Liver (tissue), 9 donors: ENCODE measurements around the gene RAI2. TPM values are rescaled to one million over a fixed set of nuclear protein-coding genes. Genes with fewer than 3 reads are reported as not detected.

Experiments used
- DNase-seq: peaks from one replicate; pipeline ENCODE4 v3.0.0-alpha.2; 2017; ENCODE audit warnings: low spot score
- H3K27ac ChIP-seq, 2 donors: one replicate each; pipeline ENCODE4 v1.7.0; 2013; ENCODE audit warnings: inconsistent platforms in 2 of 2, low read length in 2 of 2, control low read depth in 1 of 2, low read depth in 1 of 2, mild to moderate bottlenecking in 1 of 2
- H3K27me3 ChIP-seq, 4 donors: one replicate each; pipeline versions ENCODE4 v1.6.1 to v1.7.0; 2013; ENCODE audit warnings: low read length in 3 of 4, inconsistent platforms in 1 of 4, mild to moderate bottlenecking in 1 of 4, moderate library complexity in 1 of 4; ENCODE audit not compliant: control insufficient read depth in 4 of 4, insufficient read depth in 4 of 4
- H3K36me3 ChIP-seq, 4 donors: one replicate each; pipeline versions ENCODE4 v1.6.1 to v1.7.0; 2013; ENCODE audit warnings: low read length in 3 of 4, mild to moderate bottlenecking in 3 of 4, low read depth in 1 of 4, moderate library complexity in 1 of 4; ENCODE audit not compliant: control insufficient read depth in 4 of 4, insufficient read depth in 3 of 4
- H3K4me1 ChIP-seq, 4 donors: one replicate each; pipeline versions ENCODE4 v1.6.1 to v1.7.0; 2013; ENCODE audit warnings: low read length in 3 of 4, mild to moderate bottlenecking in 3 of 4, moderate library complexity in 1 of 4; ENCODE audit not compliant: control insufficient read depth in 4 of 4, insufficient read depth in 4 of 4
- H3K4me3 ChIP-seq, 3 donors: one replicate each; pipeline versions ENCODE4 v1.6.1 to v1.7.0; 2013; ENCODE audit warnings: low read length in 3 of 3, control low read depth in 1 of 3, low read depth in 1 of 3, mild to moderate bottlenecking in 1 of 3
- H3K9ac ChIP-seq, 2 donors: one replicate each; pipeline ENCODE4 v1.7.0; 2013; ENCODE audit warnings: low read length in 2 of 2, mild to moderate bottlenecking in 2 of 2, moderate library complexity in 2 of 2, control low read depth in 1 of 2, low read depth in 1 of 2
- H3K9me3 ChIP-seq, 4 donors: one replicate each; pipeline versions ENCODE4 v1.6.1 to v1.7.0; 2013; ENCODE audit warnings: low read length in 3 of 4; ENCODE audit not compliant: control insufficient read depth in 4 of 4
- ATF3 ChIP-seq: IDR thresholded peaks from 2 replicates; pipeline ENCODE4 v1.6.1; 2016; ENCODE audit warnings: antibody characterized with exemption
- CTCF ChIP-seq: fragments of 150-350 bp; IDR thresholded peaks from 2 replicates; pipeline ENCODE4 v1.5.1; 2017; ENCODE audit warnings: improper control_type of control experiment, low read depth, low read length; ENCODE audit not compliant: missing input control
- EGR1 ChIP-seq, 2 donors: IDR thresholded peaks; 2 replicates each; pipeline ENCODE4 v1.6.1; 2016 to 2018; ENCODE audit warnings: antibody characterized with exemption in 2 of 2, low read depth in 2 of 2
- FOXA1 ChIP-seq: IDR thresholded peaks from 2 replicates; pipeline ENCODE4 v1.6.1; 2016; ENCODE audit warnings: antibody characterized with exemption
- FOXA2 ChIP-seq: IDR thresholded peaks from 2 replicates; pipeline ENCODE4 v1.6.1; 2016; ENCODE audit warnings: antibody characterized with exemption
- GABPA ChIP-seq, 2 donors: IDR thresholded peaks in 1 of 2; conservative IDR thresholded peaks in 1 of 2; 2 replicates each; pipeline ENCODE4 v1.6.1; 2016; ENCODE audit warnings: antibody characterized with exemption in 2 of 2, mild to moderate bottlenecking in 1 of 2, moderate library complexity in 1 of 2
- HNF4A ChIP-seq, 2 donors: conservative IDR thresholded peaks; 2 replicates each; pipeline ENCODE4 v1.6.1; 2016; ENCODE audit warnings: antibody characterized with exemption in 2 of 2, mild to moderate bottlenecking in 2 of 2
- HNF4G ChIP-seq: IDR thresholded peaks from 2 replicates; pipeline ENCODE4 v1.6.1; 2016; ENCODE audit warnings: antibody characterized with exemption
- JUND ChIP-seq, 2 donors: IDR thresholded peaks; 2 replicates each; pipeline ENCODE4 v1.6.1; 2016; ENCODE audit warnings: antibody characterized with exemption in 2 of 2
- MAX ChIP-seq: IDR thresholded peaks from 2 replicates; pipeline ENCODE4 v1.6.1; 2016; ENCODE audit warnings: antibody characterized with exemption
- NR2F2 ChIP-seq: IDR thresholded peaks from 2 replicates; pipeline ENCODE4 v1.6.1; 2016; ENCODE audit warnings: antibody characterized with exemption
- RAD21 ChIP-seq, 2 donors: IDR thresholded peaks; 2 replicates each; pipeline ENCODE4 v1.6.1; 2016; ENCODE audit warnings: antibody characterized with exemption in 2 of 2, mild to moderate bottlenecking in 2 of 2
- REST ChIP-seq: IDR thresholded peaks from 2 replicates; pipeline ENCODE4 v1.6.1; 2016; ENCODE audit warnings: antibody characterized with exemption, mild to moderate bottlenecking
- RXRA ChIP-seq, 2 donors: IDR thresholded peaks; 2 replicates each; pipeline ENCODE4 v1.6.1; 2017 to 2018; ENCODE audit warnings: antibody characterized with exemption in 2 of 2, mild to moderate bottlenecking in 1 of 2
- SP1 ChIP-seq: IDR thresholded peaks from 2 replicates; pipeline ENCODE4 v1.6.1; 2018; ENCODE audit warnings: antibody characterized with exemption, mild to moderate bottlenecking
- TAF1 ChIP-seq: conservative IDR thresholded peaks from 2 replicates; pipeline ENCODE4 v1.6.1; 2016; ENCODE audit warnings: antibody characterized with exemption, mild to moderate bottlenecking
- YY1 ChIP-seq: IDR thresholded peaks from 2 replicates; pipeline ENCODE4 v1.6.1; 2016; ENCODE audit warnings: antibody characterized with exemption, mild to moderate bottlenecking
- ZBTB33 ChIP-seq: IDR thresholded peaks from 2 replicates; pipeline ENCODE4 v1.6.1; 2016; ENCODE audit warnings: antibody characterized with exemption
- WGBS: extraction: QIAGEN DNeasy Blood & Tissue Kit; methylation state at CpG from one replicate; pipeline ENCODE4 v1.1.7; 2013; 5-methylcytosine and 5-hydroxymethylcytosine counted together
- polyA plus RNA-seq, 2 donors: library from polyadenylated mRNA; stranded (reverse) in 1 of 2; unstranded in 1 of 2; fragments of 200-250 nt in 1 of 2; fragments of >200 nt in 1 of 2; fragmentation: Nextera tagmentation in 1 of 2; extraction: Ambion mirVana in 1 of 2; gene quantifications; one replicate each; pipeline versions ENCODE4 v1.2.1 to v1.2.3, GENCODE V29; 2013 to 2015
- total RNA-seq, 2 donors: library from RNA; depleted of rRNA; stranded (reverse); fragments of >200 nt; gene quantifications; one replicate each; pipeline ENCODE4 v1.2.3, GENCODE V29; 2014
- donor health status: healthy.
- donor health status: healthy.
- donor health status: healthy.
- donor health status: healthy.
- donor health status: healthy.

The RAI2 gene
- total and polyA plus RNA-seq, 4 donors, result 0.14 to 1.8 (median 0.97) TPM

GRCh38 chrX:17846045-17846444 lies 15.1 kb downstream of the RAI2 start:
- H3K9me3 ChIP-seq, result no peaks in the 10 kb centered on the region
- DNase-seq, result no peak
- TF ChIP-seq SP1, result no peak
- TF ChIP-seq NR2F2, result no peak
- TF ChIP-seq CTCF, result no peak
- no peak for TF ChIP-seq FOXA1
- no peak for TF ChIP-seq MAX
- no peak for TF ChIP-seq ZBTB33
- 75% methylated on average over 2 of the region's 2 CpGs for WGBS
- H3K9ac ChIP-seq, result no peak overlapping the region
- H3K4me3 ChIP-seq, result no peak overlapping the region
- no peak overlapping the region for H3K27ac ChIP-seq
- no peaks in the 10 kb centered on the region for H3K4me1 ChIP-seq
- H3K36me3 ChIP-seq, result no peaks in the 10 kb centered on the region
- peaks cover 0 to 5% (median 0%) of the 10 kb centered on the region in 4 donors for H3K27me3 ChIP-seq

GRCh38 chrX:17844236-17844635 lies 16.9 kb downstream of the RAI2 start:
- WGBS, result 69% methylated on average over 2 of the region's 2 CpGs
- no peak overlapping the region for H3K27ac ChIP-seq
- TF ChIP-seq FOXA2 (no peak), NR2F2 (no peak), RAD21 (IDR thresholded peaks at IDR 0.05) (no peak), JUND (IDR thresholded peaks at IDR 0.05) (no peak), SP1 (no peak), TAF1 (no peak), REST (no peak), MAX (no peak), HNF4G (no peak), YY1 (no peak), ATF3 (no peak), ZBTB33 (no peak), HNF4A (conservative IDR thresholded peaks at IDR 0.05) (no peak), EGR1 (IDR thresholded peaks at IDR 0.05; ENCODE audit: low read depth in 2 of 2) (no peak), GABPA (IDR thresholded peaks at IDR 0.05 in 1 of 2, conservative IDR thresholded peaks at IDR 0.05 in 1 of 2) (no peak), FOXA1 (no peak), RXRA (IDR thresholded peaks at IDR 0.05) (no peak), CTCF (no peak)

More at GRCh38 chrX:17844236-17844635, 16.9 kb downstream of the RAI2 start:
- DNase-seq, result no peak
- H3K9ac ChIP-seq, result no peak overlapping the region
- no peaks in the 10 kb centered on the region for H3K36me3 ChIP-seq
- peaks cover 0 to 5% (median 0%) of the 10 kb centered on the region in 4 donors for H3K27me3 ChIP-seq
- no peaks in the 10 kb centered on the region for H3K9me3 ChIP-seq
- no peak overlapping the region for H3K4me3 ChIP-seq
- H3K4me1 ChIP-seq, result no peaks in the 10 kb centered on the region
